C1 segment of cervical spinal cord (tissue), 14 donors: Measurements from ENCODE around the gene CDKAL1.
A peak's percentile ranks its signal among the peaks of the same experiment; 100 is the strongest.

Source experiments
- DNase-seq, 14 donors: peaks; one replicate each; lab custom pipeline; 2025; lab: John Stamatoyannopoulos, UW

CDKAL1 gene

DNA sequence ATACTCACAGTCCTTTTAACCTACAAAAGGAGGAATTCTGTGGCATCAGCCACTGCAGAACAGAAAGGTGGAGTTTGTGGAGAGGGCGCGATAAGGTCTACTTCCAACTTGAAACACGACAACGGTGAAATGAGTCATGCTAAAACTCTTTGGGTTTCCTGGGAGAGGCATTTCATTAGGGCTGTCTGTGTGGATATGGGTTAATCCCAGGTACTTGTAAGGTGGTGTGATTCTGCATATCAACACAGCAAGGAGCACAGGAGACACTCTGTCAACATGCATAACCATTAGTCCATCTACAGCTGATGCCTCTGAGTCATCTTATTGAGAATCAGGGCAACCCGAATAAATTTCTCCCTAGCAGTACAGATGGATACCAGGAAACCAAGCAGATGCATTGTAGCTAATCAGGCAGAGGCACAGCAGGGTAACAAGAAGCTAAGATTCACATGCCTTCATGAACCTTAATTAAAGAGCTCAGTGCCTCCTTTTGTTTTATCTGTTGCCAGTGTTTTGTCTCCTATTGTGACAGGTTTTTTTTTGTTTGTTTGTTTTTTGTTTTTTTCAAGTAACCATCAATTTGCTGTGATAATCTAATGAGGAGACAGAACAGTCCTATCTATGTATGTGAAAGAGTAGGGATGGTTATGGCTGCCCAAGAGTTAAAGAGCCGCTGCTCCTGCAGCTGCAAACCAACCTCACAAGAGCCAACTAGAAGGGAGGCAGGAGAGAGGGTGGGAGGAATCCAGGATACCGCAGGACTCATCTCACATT, 743.5 kb downstream of the CDKAL1 start:
- peak in 2 of 14 donors; percentile 13 to 71 for DNase-seq

DNA sequence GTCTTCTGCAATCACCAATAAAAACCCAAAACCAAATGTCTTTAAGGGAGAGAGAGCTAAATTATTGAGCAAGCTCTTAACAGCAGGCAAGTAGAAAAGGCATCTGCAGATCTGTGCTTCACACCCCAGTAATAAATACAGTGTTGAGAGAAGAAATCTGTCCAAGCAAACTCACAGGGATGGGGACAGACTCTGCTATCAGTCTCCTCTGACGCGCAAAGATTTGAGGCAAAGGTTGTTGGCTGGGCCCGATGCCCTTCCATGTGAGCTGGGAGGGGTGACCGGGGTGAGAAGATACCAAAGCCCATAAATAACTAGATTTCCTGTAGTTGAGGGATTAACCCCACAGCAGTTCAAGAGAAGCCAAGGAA, 744.1 kb downstream of the CDKAL1 start:
- DNase-seq, result no peak

DNA sequence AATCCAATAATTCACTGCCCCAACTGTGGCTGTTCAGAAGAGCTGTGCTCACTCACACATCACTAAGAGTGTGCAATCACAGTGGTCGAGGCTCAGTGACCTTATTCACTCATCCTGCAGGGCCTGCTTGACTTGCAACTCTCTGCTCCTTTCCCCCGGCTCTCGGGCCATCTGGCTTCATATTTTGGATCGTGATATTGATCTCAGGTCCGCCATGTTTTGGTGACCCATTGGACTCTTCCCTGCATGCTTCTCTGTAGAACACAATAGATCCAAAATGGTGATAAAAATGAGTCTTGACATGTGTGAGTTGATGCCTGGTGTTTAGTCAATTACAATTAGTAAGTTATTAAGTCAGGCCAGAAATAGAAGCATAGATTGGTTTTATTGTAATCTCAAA, 745.4 kb downstream of the CDKAL1 start:
- no peak for DNase-seq

DNA sequence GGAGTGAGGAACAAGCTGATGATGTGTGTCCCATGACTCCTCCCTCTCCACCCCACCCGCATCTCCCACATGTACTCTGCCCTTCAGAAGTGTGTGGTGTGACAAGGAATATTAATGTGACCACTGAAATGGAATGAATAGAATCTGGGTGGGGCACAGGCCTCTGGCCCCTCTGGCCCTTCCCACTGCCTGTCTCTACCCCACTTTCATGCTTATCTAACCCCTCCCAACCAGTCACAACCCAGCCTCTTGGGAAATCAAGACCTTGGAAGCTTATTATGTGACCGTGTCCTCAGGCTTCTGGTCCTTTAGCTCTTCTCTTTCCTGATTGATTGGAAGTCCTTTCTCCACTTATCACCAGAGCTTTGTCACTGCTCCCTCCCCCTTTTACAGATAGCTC, 747.1 kb downstream of the CDKAL1 start:
- no peak for DNase-seq
